Measurements from ENCODE around the gene SMIM5. TPM values are rescaled to one million over a fixed set of nuclear protein-coding genes. Genes with fewer than 3 reads are reported as not detected.

The SMIM5 gene
- total RNA-seq, 1 donor from 2014 or later = 0.24 TPM

GRCh38 chr17:75622771-75623273 is 10.4 kb upstream of the SMIM5 start:
- TF ChIP-seq CTCF (IDR thresholded peaks at IDR 0.05) = no peak
- Mint-ChIP-seq H3K27me3 (ENCODE audit: unreplicated experiment) (no peaks in the 10 kb centered on the region), H3K36me3 (ENCODE audit: unreplicated experiment) (peaks cover 3% of the 10 kb centered on the region), H3K4me3 (ENCODE audit: unreplicated experiment) (no peak overlapping the region), H3K9me3 (ENCODE audit: unreplicated experiment) (no peaks in the 10 kb centered on the region), H3K4me1 (ENCODE audit: unreplicated experiment) (no peaks in the 10 kb centered on the region), H3K27ac (ENCODE audit: unreplicated experiment) (no peak overlapping the region)
- DNase-seq (ENCODE audit: extremely low spot score, unreplicated experiment) = no peak

GRCh38 chr17:75623386-75623785 is 9.8 kb upstream of the SMIM5 start:
- Mint-ChIP-seq H3K9me3 (ENCODE audit: unreplicated experiment) (no peaks in the 10 kb centered on the region), H3K27me3 (ENCODE audit: unreplicated experiment) (no peaks in the 10 kb centered on the region), H3K27ac (ENCODE audit: unreplicated experiment) (no peak overlapping the region), H3K4me3 (ENCODE audit: unreplicated experiment) (no peak overlapping the region), H3K36me3 (ENCODE audit: unreplicated experiment) (peaks cover 3% of the 10 kb centered on the region), H3K4me1 (ENCODE audit: unreplicated experiment) (no peaks in the 10 kb centered on the region)
- DNase-seq (ENCODE audit: extremely low spot score, unreplicated experiment) = no peak
- no peak for TF ChIP-seq CTCF (IDR thresholded peaks at IDR 0.05)

- peaks cover 3% of the 10 kb centered on the region for H3K36me3 Mint-ChIP-seq (ENCODE audit: unreplicated experiment)
- DNase-seq (ENCODE audit: extremely low spot score, unreplicated experiment) = no peak
- H3K4me1 Mint-ChIP-seq (ENCODE audit: unreplicated experiment) = no peaks in the 10 kb centered on the region
- H3K4me3 Mint-ChIP-seq (ENCODE audit: unreplicated experiment) = no peak overlapping the region
- H3K27ac Mint-ChIP-seq (ENCODE audit: unreplicated experiment) = no peak overlapping the region
- TF ChIP-seq CTCF (IDR thresholded peaks at IDR 0.05) = no peak
- no peaks in the 10 kb centered on the region for H3K27me3 Mint-ChIP-seq (ENCODE audit: unreplicated experiment)
- H3K9me3 Mint-ChIP-seq (ENCODE audit: unreplicated experiment) = no peaks in the 10 kb centered on the region
Measured at GRCh38 chr17:75624021-75624420, 9.2 kb upstream of the SMIM5 start.

- peaks cover 3% of the 10 kb centered on the region for H3K36me3 Mint-ChIP-seq (ENCODE audit: unreplicated experiment)
- no peaks in the 10 kb centered on the region for H3K9me3 Mint-ChIP-seq (ENCODE audit: unreplicated experiment)
- no peaks in the 10 kb centered on the region for H3K4me1 Mint-ChIP-seq (ENCODE audit: unreplicated experiment)
- TF ChIP-seq CTCF (IDR thresholded peaks at IDR 0.05) = no peak
- no peaks in the 10 kb centered on the region for H3K27me3 Mint-ChIP-seq (ENCODE audit: unreplicated experiment)
- no peak for DNase-seq (ENCODE audit: extremely low spot score, unreplicated experiment)
- H3K27ac Mint-ChIP-seq (ENCODE audit: unreplicated experiment) = no peak overlapping the region
- H3K4me3 Mint-ChIP-seq (ENCODE audit: unreplicated experiment) = no peak overlapping the region
Measured at GRCh38 chr17:75624714-75625345, 8.4 kb upstream of the SMIM5 start.

- Mint-ChIP-seq H3K4me3 (ENCODE audit: unreplicated experiment) (no peak overlapping the region), H3K9me3 (ENCODE audit: unreplicated experiment) (no peaks in the 10 kb centered on the region), H3K27ac (ENCODE audit: unreplicated experiment) (no peak overlapping the region), H3K36me3 (ENCODE audit: unreplicated experiment) (peaks cover 5% of the 10 kb centered on the region), H3K4me1 (ENCODE audit: unreplicated experiment) (no peaks in the 10 kb centered on the region), H3K27me3 (ENCODE audit: unreplicated experiment) (no peaks in the 10 kb centered on the region)
- no peak for DNase-seq (ENCODE audit: extremely low spot score, unreplicated experiment)
- peak; percentile 62 for TF ChIP-seq CTCF (IDR thresholded peaks at IDR 0.05)
Measured at GRCh38 chr17:75625813-75626486, 7.3 kb upstream of the SMIM5 start.
